Activated CD4-positive, alpha-beta T cell treated with anti-CD3 and anti-CD28 coated beads, Interleukin-2, amount 50 U/mL, for 24 hours (primary cell): ENCODE measurements around the gene MEIOB.
A peak's percentile ranks its signal among the peaks of the same experiment; 100 is the strongest.
"Not testable (repeated sequence)": the region's sequence is repeated elsewhere in the genome, so short reads cannot be mapped to it uniquely, and the experiment has no call there.

Source experiments
- DNase-seq, 2 donors: peaks; one replicate each; pipeline ENCODE4 v3.0.0-alpha.2; 2020; ENCODE audit warnings: low read depth in 1 of 2, low spot score in 1 of 2

The MEIOB gene, protein sequence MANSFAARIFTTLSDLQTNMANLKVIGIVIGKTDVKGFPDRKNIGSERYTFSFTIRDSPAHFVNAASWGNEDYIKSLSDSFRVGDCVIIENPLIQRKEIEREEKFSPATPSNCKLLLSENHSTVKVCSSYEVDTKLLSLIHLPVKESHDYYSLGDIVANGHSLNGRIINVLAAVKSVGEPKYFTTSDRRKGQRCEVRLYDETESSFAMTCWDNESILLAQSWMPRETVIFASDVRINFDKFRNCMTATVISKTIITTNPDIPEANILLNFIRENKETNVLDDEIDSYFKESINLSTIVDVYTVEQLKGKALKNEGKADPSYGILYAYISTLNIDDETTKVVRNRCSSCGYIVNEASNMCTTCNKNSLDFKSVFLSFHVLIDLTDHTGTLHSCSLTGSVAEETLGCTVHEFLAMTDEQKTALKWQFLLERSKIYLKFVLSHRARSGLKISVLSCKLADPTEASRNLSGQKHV

DNA sequence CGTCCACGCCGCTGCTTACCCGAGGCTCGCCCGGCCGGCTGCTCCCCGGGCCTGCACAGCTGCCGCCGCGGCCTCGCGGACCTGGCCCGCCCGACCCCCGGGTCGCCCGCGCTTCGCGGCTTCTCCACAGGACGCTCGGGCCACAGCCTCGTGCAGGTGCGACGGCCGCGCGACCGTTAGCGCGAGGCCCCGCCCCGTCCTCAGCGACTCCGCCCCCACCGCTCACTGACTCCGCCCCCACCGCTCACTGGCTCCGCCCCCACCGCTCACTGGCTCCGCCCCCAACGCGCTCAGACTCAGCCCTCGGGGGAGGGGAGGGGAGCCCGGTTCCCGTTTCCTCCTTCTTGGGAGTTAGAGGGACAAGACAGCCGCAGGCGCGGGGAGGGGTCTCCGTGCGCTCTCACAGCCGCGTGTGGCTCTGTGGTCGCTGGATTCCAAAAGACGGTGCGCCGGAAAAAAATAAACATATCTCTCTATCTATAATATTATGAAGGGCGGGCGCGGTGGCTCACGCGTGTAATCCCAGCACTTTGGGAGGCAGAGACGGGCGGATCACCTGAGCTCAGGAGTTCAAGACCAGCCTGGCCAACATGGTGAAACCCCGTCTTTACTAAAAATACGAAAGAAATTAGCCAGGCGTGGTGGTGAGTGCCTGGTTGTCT lies at the start of gene MEIOB:
MEIOB (minus strand) TSS at position 191 of the 662 bp plus-strand sequence. CDS start 3,989 bp downstream, outside the sequence.
- DNase-seq: peak in 1 of 2 donors; percentile 19

DNA sequence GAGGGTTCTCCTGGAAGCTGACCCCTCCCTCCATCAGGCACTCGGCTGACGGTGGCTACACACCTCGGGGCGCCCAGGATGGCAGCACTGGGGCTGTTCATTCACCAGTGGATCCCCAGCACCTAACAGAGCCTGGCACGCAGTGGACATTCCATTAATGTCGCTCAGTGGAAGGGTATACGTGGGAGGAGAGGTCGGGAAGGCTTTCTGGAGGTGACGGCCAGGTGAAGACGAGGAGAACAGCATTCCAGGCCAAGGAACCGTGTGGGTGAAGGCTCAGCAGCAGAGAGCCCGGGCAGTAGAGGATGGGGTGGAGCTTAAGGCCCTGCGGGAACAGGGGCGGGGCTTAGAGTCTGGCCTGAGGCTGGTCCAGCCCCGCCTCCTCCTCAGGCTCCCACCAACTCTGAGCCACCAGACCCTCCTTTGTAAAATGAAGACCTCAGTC lies 48.8 kb upstream of the MEIOB start:
- DNase-seq: no peak

DNA sequence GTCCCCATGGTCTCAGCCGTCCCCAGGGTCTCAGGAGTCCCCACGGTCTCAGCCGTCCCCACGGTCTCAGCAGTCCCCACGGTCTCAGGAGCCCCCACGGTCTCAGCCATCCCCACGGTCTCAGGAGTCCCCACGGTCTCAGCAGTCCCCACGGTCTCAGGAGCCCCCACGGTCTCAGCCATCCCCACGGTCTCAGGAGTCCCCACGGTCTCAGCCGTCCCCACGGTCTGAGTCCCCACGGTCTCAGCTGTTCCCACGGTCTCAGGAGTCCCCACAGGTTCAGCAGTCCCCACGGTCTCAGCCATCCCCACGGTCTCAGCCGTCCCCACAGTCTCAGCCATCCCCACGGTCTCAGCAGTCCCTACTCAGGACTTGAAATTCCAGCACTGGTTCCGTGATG lies 48.2 kb upstream of the MEIOB start:
- not testable (repeated sequence) for DNase-seq

DNA sequence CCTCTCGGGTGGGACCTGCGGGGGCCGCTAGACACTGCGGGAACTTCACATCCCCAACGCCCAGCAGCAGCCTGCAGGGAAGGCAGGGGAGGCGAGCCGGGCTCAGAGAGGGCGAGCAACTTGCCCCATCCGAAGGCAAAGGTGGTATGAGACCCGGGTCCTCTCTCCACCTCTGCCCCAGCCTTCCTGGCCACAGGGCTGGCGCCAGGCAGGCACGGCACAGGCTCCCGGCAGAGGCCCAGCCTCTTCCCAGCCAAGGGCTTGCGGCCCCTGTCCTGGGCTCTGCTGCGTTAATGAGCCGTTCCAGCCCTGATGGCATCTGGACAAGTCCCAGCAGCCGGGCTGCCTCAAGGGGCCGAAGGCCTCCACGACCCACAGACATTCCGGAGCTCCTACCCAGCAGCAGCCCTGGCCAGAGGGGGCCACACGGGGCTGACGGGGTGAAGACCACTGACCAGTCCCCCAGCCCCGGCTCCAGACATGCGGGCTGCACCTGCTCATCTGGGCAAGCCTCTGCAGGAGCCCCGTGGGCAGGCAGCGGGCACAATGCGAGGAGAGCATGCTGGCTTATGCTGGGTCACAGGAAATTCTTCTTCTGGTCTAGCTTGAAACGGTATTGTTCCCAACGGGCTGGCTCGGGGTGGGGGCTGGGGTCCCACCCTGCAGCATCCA lies 47.5 kb upstream of the MEIOB start:
- DNase-seq: no peak

DNA sequence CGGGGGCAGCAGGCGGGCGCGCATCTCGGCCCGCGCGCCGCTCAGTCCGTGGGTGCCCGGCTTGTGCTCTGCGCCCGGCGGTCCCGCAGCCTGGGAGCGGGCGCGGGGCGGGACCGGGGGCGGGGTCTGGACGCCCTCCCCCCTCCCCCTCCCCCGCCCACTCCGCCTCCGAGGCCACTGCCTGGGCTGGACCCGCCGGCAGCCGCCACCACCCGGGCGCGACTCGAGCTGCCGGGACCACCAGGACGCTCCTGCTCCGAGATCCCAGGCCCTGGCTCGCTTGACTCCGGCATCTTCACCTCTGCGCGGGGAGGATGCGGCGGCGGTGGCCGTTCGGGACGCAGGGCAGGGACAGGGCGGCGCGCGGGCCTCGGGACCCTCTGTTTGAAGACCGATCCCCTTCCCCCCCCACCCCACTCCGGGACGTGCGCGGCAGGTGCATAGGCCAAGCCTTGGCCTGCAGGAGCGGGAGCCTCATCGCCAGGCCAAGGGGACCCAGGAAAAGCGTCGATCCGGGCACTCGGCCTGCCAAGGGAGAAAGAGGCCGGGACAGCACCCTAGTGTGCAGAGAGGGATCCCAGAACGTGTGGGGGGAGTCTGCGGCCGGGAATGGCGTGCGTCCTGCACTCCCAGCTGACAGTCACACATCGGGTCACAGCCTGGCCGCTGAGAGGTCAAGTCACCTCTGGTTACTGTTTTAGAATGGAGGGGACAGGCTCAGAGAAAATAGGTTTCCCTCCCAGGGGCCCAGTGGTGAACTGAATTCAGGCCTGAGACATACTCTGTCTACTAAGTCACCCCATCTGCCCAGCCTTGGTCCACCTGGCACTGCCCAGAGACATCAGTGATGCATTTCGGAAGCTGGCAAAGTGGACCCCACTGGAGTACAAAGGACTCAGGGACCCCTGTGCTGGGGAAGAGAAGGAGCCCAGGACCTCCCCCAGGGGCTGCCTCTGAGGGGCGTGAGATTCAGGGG lies 46.7 kb upstream of the MEIOB start, which contains the start of gene HS3ST6:
HS3ST6 (minus strand) TSS at position 65 of the 976 bp plus-strand sequence. CDS start 92 bp downstream, outside the sequence.
- DNase-seq: no peak

DNA sequence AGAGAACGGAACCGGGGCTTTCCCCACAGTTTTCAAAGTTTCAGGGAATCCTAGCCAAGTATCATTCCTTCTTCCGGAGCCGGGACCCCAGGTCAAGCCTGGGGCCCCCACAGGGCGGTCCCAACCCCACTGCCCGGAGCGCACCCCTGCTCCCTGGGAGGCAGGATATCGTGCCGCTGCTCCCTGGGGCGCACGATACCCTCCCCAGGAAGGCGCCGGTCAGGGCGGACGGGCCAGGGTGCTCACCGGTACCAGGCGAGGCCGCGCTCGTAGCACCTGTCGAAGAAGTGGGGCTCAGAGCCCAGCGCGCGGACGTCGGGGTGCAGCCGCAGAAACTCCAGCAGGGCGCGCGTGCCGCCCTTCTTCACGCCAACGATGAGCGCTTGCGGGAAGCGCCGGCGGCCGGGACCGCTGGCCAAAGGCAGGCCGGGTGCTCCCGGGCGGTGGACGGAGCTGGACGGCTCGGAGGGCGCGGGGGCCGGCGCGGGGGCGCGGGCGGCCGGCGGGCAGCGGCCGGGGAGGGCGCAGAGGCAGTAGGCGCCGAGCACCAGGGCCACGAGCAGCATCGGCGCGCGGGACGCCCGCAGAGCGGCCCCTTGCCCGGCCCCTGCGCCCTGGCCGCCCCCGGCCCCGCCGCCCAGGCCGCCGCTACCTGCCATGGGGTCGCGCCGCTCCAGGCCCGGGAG lies 45.8 kb upstream of the MEIOB start:
- DNase-seq: no peak

DNA sequence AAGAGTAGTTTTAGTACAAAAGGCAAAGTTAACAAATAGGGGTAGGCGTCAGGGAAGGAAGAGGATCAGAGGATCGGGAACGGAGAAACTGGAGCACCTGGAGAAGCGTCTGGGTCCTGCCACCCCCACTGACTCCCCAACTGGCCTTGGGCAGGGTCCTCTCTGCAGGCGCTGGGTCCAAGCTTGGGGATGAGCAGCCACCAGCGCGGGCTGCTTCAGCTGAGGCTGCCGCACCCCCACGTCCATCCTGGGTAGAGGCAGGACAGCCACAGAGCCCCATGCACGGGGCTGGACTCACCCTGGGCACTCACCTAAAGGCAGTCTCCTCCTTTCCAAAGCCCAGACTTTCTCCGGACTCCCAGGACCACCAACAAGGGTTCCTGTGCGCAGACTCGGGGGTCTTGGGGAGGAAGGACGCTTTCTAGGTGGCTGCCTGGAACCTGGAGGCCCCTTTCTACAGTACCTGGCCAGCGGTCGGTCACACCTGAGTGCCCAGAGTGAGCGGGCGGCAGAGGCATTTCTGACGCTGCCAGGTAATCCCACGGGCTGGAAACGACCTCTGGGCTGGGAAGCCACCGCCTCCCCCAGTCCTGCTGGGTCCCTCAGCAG lies 45.2 kb upstream of the MEIOB start:
- no peak for DNase-seq

DNA sequence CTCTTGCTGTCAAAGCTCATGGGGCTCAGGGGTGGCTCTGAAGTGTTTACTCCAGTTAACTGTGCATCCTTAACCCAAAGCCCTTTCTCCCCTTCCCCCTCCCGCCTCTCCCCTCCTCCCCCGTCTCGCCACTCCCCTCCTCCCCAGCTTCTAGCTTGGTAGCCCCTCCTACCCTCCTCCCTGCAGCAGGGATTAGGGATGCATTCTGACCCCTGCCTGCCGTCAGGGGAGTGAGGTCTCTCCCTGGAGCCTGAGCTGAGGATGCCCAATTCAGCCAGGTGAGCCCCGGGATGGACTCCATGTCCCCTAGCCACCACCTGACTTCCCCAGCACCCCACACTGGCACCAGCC lies 44.7 kb upstream of the MEIOB start:
- no peak for DNase-seq

DNA sequence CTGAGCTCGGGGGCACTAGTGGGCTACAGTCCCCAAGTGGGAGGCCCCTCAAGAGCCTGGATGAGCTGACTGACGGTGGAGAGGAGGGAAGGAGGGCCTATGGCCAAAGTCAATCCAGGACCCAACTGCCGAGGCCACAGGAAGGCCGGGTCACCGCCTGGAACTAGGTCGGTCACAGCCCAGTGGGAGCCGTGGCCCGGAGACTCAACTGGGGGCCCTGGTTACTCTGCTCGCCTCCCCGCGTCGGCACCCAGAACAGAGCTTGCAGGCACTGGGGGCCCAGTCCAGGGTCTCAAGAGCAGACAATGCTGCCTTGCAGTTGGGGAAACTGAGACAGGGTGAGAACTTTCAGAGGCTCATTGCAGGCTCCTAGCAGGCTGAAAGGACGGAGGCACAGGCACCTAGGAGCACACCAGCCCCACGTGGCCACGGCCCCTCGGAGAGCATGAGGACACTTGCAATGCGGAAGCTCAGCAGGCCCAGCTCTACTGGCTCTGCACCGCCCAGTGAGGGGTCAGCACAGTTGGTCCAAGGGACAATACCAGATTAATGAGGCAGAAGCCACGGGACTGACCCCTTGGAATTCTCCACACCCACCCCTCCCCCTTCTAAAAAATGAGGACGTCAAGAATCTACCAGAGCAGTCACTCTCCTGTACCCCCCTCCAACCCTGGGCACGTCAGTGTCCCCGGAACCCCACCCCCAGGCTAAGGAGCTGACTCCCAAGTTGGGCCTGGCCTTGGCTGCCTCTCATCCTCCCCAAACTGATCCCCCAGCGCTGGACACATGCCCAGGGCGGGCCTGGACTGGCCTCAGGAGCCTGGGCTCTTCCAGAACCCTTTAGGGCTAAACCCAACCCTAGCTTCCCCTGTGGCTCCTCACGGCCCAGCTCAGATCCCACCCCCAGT lies 44.0 kb upstream of the MEIOB start:
- DNase-seq: no peak

DNA sequence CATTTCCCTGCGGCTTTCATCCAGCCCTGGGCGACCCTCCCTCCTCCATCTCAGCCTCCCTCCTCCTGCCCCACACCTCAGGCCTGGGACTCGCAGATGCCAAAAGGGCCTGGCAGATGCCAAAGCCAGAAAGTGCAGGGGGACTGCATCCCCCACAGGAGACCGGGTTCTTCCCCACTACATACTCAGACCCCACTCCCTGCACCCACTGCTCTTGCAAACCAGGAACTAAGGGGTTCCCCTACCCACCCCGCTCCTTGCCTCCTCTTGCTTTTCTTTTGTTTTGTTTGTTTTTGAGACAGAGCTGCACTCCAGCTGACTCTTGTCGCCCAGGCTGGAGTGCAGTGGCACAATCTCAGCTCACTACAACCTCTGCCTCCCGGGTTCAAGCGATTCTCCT lies 43.0 kb upstream of the MEIOB start:
- DNase-seq: no peak

DNA sequence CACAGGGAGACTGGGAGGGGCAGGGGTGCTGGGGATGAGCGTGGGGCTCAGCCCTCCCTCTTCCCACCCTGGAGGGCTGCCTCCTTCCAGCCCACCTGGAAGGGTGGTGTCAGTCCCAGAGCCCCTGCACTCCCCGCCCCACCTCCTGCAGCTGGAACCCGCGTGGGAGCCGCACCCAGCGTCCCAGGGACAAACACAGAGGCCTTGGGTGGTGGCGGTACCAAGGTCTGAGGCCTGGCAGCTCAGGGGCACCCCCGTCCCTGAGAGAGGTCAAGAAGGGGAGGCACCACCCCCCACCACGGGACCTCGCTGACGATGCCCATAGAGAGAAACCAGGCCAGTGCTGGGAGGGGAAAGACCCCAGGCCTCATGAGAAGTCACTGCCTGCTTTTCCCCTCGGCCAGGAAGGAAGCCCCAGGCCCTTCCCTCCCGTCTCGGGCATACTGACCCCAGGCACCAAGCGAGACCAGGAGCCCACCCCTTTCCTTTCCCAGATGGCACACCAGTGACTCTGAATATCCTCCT lies 42.2 kb upstream of the MEIOB start:
- no peak for DNase-seq

DNA sequence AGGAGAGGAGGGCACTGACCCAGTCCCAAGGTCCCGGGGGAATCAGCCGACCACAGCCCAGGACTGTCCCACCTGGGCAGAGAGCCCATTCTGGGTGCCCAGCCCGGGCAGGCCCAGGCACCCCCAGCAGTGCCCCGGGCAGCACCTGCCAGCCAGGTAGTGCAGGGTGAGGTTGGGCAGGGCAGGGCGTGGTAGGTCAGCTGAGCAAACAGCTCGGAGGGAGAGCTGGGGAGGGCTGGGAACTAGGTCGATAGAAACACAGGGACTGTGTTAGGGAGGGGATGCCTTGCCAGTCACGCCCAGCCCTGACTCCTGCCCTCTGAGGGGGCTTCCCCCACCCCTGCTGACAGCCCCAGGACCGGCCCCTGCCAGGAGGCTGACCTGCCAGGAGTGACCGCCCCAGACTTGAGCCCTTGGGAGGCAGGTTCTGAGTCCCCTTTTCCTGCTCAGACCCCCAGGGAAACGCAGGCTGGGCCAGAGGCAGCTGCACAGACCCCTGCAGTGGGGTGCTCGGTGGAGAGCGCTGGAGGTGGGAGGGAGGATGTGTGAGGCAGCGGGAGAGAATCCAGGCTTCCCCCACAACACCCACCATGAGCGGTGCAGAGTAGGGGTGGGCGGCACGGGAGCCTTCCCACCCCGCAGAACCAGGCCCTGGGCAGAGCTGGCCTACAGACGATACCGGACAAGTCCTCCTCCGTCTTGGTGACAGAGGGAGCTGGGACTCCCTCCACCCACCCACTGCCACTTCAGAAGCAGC lies 41.5 kb upstream of the MEIOB start:
- no peak for DNase-seq

DNA sequence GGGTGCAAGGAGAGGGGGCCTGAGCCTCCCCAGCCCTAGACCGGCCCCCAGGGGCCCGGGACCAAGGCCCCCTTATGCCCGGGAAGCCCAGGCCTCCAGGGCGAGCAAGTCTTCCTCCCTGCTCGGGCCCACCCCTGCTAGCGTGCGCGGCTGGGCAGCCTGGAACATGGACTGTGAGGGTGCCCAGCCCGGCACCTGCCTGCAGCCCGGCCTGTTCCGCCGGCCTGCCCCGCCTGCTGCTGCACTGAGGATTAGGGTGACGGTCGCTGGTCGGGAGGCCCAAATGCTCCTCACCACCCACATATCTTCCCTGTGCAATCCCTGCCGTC lies 40.2 kb upstream of the MEIOB start:
- DNase-seq: no peak

DNA sequence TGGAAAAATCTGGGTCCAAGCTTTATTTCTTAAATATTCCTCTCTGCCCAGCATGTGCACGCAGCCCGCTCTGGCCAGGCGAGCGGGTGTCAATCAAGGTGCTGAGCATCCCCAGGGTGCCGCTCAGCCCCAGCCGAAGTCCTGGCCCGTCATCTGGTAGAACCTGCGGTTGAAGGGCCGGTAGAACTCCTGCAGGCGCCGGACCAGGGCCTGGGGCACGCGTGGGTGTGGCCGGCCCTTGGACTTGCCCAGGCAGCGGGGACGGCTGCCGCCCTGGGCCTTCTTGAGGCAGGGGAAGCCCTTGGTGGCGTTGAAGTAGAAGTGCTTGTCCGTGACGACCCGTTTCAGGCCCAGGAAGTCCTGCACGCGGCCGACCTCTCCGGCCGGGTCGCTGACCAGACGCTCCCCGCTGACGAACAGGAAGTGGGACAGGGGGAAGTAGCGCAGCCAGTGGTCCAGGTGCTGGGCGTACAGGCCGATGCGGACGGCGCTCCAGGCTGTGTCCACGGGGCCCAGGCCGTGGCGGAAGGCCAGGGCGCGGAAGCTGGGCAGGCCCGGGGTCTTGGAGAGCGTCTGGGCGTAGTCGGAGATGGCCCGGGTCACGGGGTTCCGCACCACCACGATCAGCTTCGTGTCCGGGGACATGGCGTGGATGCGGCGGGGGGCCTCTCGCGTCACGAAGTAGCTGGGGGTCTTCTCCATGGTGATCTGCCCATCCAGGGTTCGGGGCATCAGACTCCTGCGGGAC lies 39.7 kb upstream of the MEIOB start:
- DNase-seq: no peak

DNA sequence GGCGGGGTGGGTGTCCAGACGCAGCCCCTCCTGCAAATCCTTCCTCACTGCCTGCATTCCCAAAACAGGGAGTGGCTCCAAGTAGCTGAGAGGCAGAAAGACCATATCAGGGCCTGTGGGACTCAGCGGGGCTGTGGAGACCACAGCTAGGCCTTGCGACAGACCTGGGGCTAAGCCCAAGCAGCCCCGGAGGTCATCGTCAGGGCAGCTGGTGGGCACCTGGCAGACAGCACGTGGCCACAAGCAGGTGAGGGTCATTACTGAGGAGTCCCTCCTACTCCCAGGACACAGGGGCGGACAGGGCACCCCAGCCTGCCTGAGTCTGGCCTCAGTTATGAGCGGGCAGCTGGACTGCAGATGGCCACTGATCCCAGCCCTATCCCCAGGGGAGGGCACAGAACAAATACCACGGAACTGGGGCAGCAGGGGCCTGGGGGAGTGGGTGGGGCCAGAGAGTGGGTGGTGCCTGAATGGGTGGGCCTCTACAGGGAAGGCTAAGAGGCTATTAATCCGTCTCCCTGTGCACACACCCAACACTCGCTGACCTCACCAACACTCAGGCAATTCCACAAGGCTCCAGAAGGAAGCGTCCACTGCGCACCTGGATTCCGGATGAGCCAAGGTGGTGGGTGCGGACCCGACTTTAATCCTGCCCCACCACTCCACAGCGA lies 37.7 kb upstream of the MEIOB start:
- no peak for DNase-seq

DNA sequence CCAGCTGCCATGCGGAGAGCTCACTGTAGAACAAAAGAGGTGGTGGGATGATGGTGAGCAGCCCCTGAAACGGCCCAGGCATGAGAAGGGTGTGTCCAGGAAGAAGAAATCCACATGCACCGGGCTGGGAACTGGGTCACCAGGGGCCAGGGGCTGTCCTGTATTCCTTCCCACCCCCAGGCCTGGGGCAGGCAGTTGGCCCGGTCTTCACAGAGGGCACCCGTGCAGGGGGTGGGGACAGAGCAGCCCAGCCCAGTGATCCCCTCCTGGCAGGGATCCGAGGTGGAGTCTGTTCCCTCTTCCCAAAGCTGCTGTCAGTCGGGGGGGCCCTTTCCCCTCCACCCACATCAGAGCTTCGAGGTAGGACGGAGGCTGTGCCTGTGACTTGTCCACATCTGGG lies 37.0 kb upstream of the MEIOB start:
- DNase-seq: no peak

DNA sequence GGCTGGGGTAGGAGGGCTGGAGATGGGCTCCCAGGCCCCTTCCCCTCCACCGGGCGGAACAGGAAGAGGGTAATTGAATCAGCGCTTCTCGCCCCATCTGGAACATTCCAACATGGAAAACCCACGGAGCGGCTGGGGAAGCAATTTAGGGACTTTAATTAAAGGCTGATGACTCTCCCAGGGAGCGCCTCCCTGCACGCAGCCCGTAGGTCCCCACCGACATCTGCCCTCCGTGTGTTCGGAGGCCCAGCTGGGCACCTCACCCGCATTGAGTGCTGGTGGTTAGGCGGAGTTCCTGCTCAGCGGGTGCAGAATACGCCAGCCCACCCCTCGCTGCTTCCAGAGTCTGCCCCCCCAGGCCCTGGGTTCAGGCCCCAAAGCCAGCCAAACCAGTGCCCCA lies 36.2 kb upstream of the MEIOB start:
- DNase-seq: no peak
